ENCODE measurements around the gene LRRC8C.
A peak's percentile ranks its signal among the peaks of the same experiment; 100 is the strongest.

Gene LRRC8C

GRCh38 chr1:89708751-89709375 lies 75.9 kb downstream of the LRRC8C start:
- DNase-seq: no peak

GRCh38 chr1:89710498-89711139 lies 77.7 kb downstream of the LRRC8C start:
- DNase-seq: no peak

GRCh38 chr1:89711140-89711778 lies 78.3 kb downstream of the LRRC8C start:
- DNase-seq: no peak

DNA sequence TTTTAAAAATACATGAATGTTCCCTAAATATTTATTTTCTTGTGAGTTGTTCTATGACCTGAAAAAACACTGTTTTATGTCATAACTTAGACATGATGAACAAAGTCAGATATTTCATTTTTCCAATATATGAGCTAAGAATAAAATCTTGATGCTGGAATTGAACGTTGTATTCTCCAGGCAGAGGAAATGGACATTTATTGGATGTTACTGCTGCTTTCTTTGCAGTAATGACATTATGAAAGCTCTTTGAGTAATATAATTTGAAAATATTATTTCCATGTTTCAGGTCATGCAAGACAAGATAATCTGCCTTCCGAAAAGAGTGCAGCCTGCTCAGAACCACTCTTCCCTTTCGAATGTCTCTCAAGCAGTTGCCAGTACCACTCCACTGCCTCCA lies 79.5 kb downstream of the LRRC8C start:
- DNase-seq: no peak

DNA sequence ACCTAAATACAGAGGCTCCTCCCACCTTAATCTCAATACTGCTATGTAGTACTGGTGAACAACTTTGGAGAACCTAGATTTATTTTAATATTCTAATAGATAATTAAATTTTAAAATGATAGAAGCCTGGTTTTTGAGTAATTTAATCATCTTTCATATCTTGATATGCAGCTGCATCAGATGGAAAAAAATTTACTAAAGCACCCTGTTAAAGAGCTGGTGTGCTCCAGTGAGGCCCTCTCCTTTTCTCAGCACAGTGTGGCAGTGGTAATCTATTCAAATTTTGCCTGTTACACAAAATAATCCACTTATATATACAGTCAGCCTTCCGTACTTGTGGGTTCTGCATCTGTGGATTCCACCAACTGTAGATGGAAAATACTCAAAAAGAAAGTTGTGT lies 82.8 kb downstream of the LRRC8C start:
- DNase-seq: no peak

DNA sequence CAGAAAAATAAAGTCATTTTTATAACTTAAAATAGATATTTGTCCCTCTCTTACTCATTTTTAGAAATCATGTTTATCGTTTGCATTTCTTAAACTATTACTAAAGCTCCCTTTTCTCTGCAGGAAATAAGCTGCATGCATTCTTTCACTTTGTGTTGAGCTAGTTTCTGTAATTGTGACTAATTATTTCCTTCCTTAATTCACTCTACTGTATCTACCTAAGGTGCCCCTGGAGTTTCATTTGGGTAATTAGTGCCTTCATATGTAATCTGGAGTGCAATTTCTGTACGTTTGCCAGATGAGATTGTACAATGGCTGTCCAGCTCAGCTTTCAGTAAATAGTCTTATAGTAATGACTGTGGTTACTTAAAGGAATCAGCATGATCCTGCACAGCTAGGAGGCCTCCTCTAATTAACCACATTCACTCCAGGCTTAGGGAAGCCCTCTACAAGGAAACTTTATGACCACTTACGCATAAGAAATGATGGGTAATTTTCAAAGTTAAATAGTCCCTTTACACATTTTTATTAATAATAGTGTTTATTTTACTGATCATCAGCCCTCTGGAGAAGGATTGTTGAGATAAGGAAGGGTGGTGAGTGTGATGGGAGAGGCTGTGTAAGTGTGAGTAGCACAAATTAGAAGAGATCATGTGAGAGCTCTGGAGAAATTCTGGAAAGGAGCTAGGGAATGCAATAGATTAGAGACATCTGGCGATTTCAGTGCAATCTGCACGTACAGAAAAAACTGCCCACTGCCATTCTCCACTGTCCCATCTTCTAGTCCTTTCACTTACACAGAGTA lies 86.8 kb downstream of the LRRC8C start:
- no peak for DNase-seq

DNA sequence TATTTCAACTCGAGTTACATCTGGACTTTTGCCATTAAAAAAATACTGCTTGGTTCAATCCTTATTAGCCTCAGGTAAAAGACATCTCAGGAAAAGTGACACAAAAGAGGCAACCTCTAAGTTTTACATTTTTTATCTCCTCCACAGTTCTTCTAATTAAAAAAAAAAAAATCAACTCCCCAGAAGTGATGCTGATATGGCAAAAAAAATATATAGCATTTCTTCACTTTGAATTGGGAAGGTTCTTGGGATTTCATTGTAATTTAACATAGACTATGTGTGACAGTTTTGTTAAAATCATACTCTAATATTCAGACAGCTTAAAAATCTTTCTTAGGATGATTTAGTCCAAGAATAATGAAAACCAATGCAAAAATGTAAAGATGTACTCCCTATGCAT lies 87.9 kb downstream of the LRRC8C start:
- no peak for DNase-seq

- DNase-seq: no peak
Observed at GRCh38 chr1:89721351-89721750, 88.4 kb downstream of the LRRC8C start.

GRCh38 chr1:89723144-89723543 lies 90.2 kb downstream of the LRRC8C start:
- no peak for DNase-seq

DNA sequence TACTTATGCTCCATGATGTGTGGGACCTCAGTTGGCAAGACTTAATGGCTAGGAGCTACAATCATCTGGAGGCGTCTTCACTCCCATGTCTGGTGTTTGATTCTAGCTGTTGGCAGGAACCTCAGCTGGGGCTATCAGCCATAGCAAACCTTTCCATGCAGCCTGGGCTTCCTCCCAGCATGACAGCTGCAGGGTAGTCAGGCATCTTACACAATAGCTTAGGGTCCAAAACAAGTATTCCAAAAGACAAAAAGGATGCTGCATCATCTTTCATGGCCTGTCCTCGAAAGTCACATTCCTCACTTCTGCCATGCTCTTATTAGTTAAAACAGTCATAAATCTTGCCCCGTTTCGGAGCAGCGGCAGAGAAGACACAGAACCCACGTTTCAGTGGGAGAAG lies 90.9 kb downstream of the LRRC8C start:
- DNase-seq: no peak

DNA sequence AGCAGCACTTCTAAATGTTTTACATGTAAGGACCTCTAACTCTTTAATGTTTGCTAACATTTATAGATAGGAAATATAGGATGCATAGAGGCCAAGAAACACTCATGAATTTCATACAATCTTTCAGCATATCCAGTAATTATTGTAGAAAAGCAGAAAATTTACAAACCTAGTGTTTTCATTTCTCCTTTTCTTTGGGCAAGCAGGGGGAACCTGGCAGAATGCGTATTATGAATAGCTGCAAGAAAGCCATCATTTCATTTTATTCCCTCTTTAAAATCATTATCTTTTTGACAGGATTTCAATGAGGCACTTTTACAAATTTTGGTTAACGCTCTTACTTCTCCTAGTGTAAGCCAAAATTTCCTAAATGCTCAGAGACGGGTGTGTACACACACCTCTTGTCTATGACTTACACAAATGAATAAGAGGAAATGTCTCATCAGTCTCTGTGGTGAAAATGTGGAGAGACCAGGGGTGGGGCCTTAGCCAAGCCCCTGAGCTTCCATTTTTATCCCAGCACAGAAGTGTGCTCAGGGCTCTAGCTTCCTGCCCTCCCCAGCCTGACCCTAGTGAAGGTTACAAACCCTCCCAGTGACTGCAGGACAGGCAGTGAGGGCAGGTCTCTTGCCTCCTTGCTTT lies 91.6 kb downstream of the LRRC8C start:
- peak; percentile 47 for DNase-seq

- no peak for DNase-seq
Observed at GRCh38 chr1:89725011-89725370, 92.1 kb downstream of the LRRC8C start.

GRCh38 chr1:89725631-89726030 lies 92.7 kb downstream of the LRRC8C start:
- no peak for DNase-seq

GRCh38 chr1:89727517-89728312 lies 94.8 kb downstream of the LRRC8C start:
- no peak for DNase-seq

- no peak for DNase-seq
Observed at GRCh38 chr1:89728381-89728780, 95.5 kb downstream of the LRRC8C start.

- no peak for DNase-seq
Observed at GRCh38 chr1:89732206-89732605, 99.3 kb downstream of the LRRC8C start.

DNA sequence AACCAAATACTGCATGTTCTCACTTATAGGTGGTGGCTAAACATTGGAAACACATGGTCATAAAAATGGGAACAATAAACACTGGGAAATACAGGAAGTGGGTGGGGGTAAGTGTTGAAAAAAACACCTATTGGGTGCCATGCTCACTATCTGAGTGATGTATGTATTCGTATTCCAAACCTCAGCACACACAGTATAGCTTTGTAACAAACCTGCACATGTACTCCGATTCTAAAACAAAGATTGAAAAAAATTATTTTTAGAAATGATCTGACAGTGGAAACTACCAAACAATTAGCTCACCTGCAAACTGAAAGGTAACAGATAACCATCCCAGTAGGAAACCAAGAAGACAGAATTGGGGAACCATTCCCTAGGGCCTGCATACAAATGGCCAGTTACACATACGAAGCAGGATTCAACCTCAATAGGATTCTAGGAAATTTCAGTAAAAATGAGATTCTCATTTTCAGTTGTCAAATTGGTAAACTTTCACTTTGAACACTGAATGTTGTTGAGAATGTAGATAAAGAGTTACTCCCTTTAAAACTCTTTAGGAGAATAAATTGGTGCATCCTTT lies 99.8 kb downstream of the LRRC8C start:
- no peak for DNase-seq

DNA sequence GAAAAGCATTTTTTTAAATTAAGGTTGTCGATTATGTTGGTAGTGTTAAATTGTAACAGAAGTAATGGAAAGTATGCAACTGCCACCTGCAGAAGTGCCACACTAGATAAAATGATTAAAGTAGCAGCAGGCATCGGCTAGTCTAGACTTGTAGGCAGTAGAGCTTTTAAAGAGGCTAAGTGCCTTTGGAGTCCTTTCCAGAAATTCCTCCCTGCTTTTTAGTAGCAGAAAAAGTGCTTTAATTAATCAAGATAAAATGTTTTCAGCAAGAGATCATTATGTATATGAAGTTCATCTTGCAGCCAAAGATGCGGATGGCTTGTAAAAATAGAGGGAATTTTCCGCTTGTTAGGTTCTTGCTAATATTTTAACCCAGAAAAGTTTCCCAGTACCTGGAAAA lies 100.8 kb downstream of the LRRC8C start:
- no peak for DNase-seq

GRCh38 chr1:89734442-89734841 lies 101.5 kb downstream of the LRRC8C start:
- no peak for DNase-seq

GRCh38 chr1:89735479-89735878 lies 102.6 kb downstream of the LRRC8C start:
- no peak for DNase-seq

GRCh38 chr1:89736937-89737733 lies 104.2 kb downstream of the LRRC8C start:
- DNase-seq: no peak

All from CD4-positive, alpha-beta T cell treated with Interferon gamma for 1 hour (primary cell).